Adrenal gland (tissue), 12 donors: ENCODE results near the gene NEIL3. TPM values are rescaled to one million over a fixed set of nuclear protein-coding genes. Genes with fewer than 3 reads are reported as not detected.

Experiments used
- DNase-seq, 7 donors: peaks; one replicate each; pipeline ENCODE4 v3.0.0-alpha.2; 2019 to 2020
- H3K27ac ChIP-seq, 5 donors: fragments of 200-600 bp; sonication (generic) in 4 of 5; 1 replicate in 3 of 5; 2 replicates in 2 of 5; pipeline versions ENCODE4 v1.5.1 to v1.8.0; 2016 to 2020; ENCODE audit warnings: mild to moderate bottlenecking in 1 of 5
- H3K27me3 ChIP-seq: fragments of 200-600 bp; 2 replicates; pipeline ENCODE4 v1.8.0; 2021
- H3K36me3 ChIP-seq, 2 donors: fragments of 200-600 bp; replicated peaks in 1 of 2; 1 replicate in 1 of 2; 2 replicates in 1 of 2; pipeline versions ENCODE4 v1.5.1 to v1.8.0; 2018 to 2022
- H3K4me1 ChIP-seq, 2 donors: fragments of 200-600 bp; replicated peaks in 1 of 2; 1 replicate in 1 of 2; 2 replicates in 1 of 2; pipeline versions ENCODE4 v1.5.1 to v1.8.0; 2018 to 2021
- H3K4me3 ChIP-seq, 4 donors: fragments of 200-600 bp; sonication (generic) in 3 of 4; one replicate each; pipeline ENCODE4 v1.5.1; 2016 to 2018
- H3K9me3 ChIP-seq, 3 donors: fragments of 200-600 bp; sonication (generic) in 1 of 3; replicated peaks in 1 of 3; 1 replicate in 2 of 3; 2 replicates in 1 of 3; pipeline versions ENCODE4 v1.5.1 to v1.8.0; 2016 to 2021
- CTCF ChIP-seq, 6 experiments: fragments of 450-650 bp in 4 of 6; fragments of 200-600 bp in 2 of 6; sonication (generic) in 1 of 6; IDR thresholded peaks; 1 replicate in 5 of 6; 2 replicates in 1 of 6; pipeline versions ENCODE4 v1.5.1 to v1.8.0; 2016 to 2021; ENCODE audit warnings: antibody characterized with exemption in 6 of 6, mild to moderate bottlenecking in 2 of 6, moderate library complexity in 1 of 6
- POLR2A ChIP-seq, 2 donors: fragments of 450-650 bp; IDR thresholded peaks; one replicate each; pipeline ENCODE4 v1.6.1; 2017; ENCODE audit warnings: antibody characterized with exemption in 2 of 2, mild to moderate bottlenecking in 2 of 2, moderate library complexity in 1 of 2
- WGBS, 4 donors: extraction: QIAGEN DNeasy Blood & Tissue Kit in 2 of 4; methylation state at CpG; one replicate each; pipeline versions ENCODE4 v1.1.5 to v1.1.7; 2013 to 2017; 5-methylcytosine and 5-hydroxymethylcytosine counted together
- intact Hi-C, 2 donors: fragments of 100-400 bp; cut with DNase I; formaldehyde crosslinking; loops; one replicate each; pipeline versions ENCODE4 v1.14.1 to v1.15.0; 2022 to 2023
- polyA plus RNA-seq, 3 donors: library from polyadenylated mRNA; stranded (reverse); fragments of 200-250 nt in 2 of 3; fragments of 350-450 nt in 1 of 3; fragmentation: Illumina TruSeq in 1 of 3; extraction: RNeasy Lipid Tissue Mini Kit (QIAGEN cat#74804) in 1 of 3; gene quantifications; one replicate each; pipeline ENCODE4 v1.2.3, GENCODE V29; 2013 to 2014
- total RNA-seq, 9 donors: library from RNA; depleted of rRNA in 4 of 9; stranded (reverse); fragments of >200 nt in 4 of 9; fragments of 120-200 nt in 1 of 9; fragmentation: NEBNext Ultra II Directional in 1 of 9; extraction: Animal tissue kit (Norgen Biotek cat#: 25700) in 1 of 9; gene quantifications; one replicate each; pipeline versions ENCODE4 v1.1.0 to v1.2.4, GENCODE V29; 2013 to 2023
- donor health status: healthy with polysubstance abuse.
- donor health status: Bipolar disorder and iron deficiency.
- donor health status: DM: yes; HTN: yes; CAD: no.
- donor health status: DM: no; HTN: no; CAD: no.
- donor health status: DM: no; HTN: no; CAD: no.
- donor health status: DM: yes; HTN: yes; CAD: no.

NEIL3 gene
- total and polyA plus RNA-seq, 12 donors, result 0.03 to 3.3 (median 0.27) TPM; not detected in 4

GRCh38 chr4:177391953-177392352 is 82.3 kb downstream of the NEIL3 start:
- TF ChIP-seq POLR2A (IDR thresholded peaks at IDR 0.05) (no peak), CTCF (IDR thresholded peaks at IDR 0.05) (no peak)
- Histone ChIP-seq H3K27ac (no peak overlapping the region), H3K27me3 (no peaks in the 10 kb centered on the region), H3K9me3 (no peaks in the 10 kb centered on the region), H3K4me3 (no peak overlapping the region), H3K4me1 (no peaks in the 10 kb centered on the region), H3K36me3 (no peaks in the 10 kb centered on the region)
- intact Hi-C loops, result no loop called here
- WGBS, 4 donors, result 79 to 82% (median 80%) methylated on average over 6 of the region's 6 CpGs
- no peak for DNase-seq

- no peaks in the 10 kb centered on the region for H3K27me3 ChIP-seq
- H3K27ac ChIP-seq, result no peak overlapping the region
- TF ChIP-seq CTCF (IDR thresholded peaks at IDR 0.05), result no peak
- TF ChIP-seq POLR2A (IDR thresholded peaks at IDR 0.05), result no peak
- WGBS, 4 donors, result 66 to 70% (median 67%) methylated on average over 8 of the region's 8 CpGs
- no peaks in the 10 kb centered on the region for H3K36me3 ChIP-seq
- no peaks in the 10 kb centered on the region for H3K9me3 ChIP-seq
- H3K4me3 ChIP-seq, result no peak overlapping the region
- intact Hi-C loops, result no loop called here
- H3K4me1 ChIP-seq, result no peaks in the 10 kb centered on the region
- DNase-seq, result no peak
These were observed 83.6 kb downstream of the NEIL3 start for GRCh38 chr4:177393236-177393635.

GRCh38 chr4:177396352-177396751 is 86.7 kb downstream of the NEIL3 start:
- Histone ChIP-seq H3K36me3 (no peaks in the 10 kb centered on the region), H3K27me3 (no peaks in the 10 kb centered on the region), H3K9me3 (no peaks in the 10 kb centered on the region), H3K4me1 (no peaks in the 10 kb centered on the region), H3K4me3 (no peak overlapping the region), H3K27ac (no peak overlapping the region)
- no peak for DNase-seq
- WGBS, 4 donors, result 67 to 78% (median 71%) methylated on average over 2 of the region's 2 CpGs
- intact Hi-C loops, result no loop called here
- TF ChIP-seq CTCF (IDR thresholded peaks at IDR 0.05) (no peak), POLR2A (IDR thresholded peaks at IDR 0.05) (no peak)

GRCh38 chr4:177400030-177400429 is 90.4 kb downstream of the NEIL3 start:
- Histone ChIP-seq H3K4me3 (no peak overlapping the region), H3K36me3 (no peaks in the 10 kb centered on the region), H3K9me3 (no peaks in the 10 kb centered on the region), H3K27me3 (no peaks in the 10 kb centered on the region), H3K27ac (no peak overlapping the region), H3K4me1 (no peaks in the 10 kb centered on the region)
- 23 to 83% (median 73%) methylated on average over 2 of the region's 2 CpGs for WGBS, 4 donors
- intact Hi-C loops, result no loop called here
- TF ChIP-seq CTCF (IDR thresholded peaks at IDR 0.05), result no peak
- TF ChIP-seq POLR2A (IDR thresholded peaks at IDR 0.05), result no peak
- no peak for DNase-seq
